Parathyroid adenoma (tissue), 2 donors: Measurements from ENCODE around the gene TPCN1.

ENCODE experiments used
- H2AFZ ChIP-seq: fragments of 300-600 bp; sonication (generic); one replicate; pipeline ENCODE4 v1.7.0; 2017; ENCODE audit warnings: antibody characterized with exemption, mild to moderate bottlenecking
- H3K27ac ChIP-seq: fragments of 300-600 bp; sonication (generic); one replicate; pipeline ENCODE4 v1.7.0; 2017
- H3K27me3 ChIP-seq: fragments of 300-600 bp; sonication (generic); one replicate; pipeline ENCODE4 v1.7.0; 2017; ENCODE audit warnings: low read length; ENCODE audit not compliant: control insufficient read depth, insufficient read depth
- H3K36me3 ChIP-seq: fragments of 300-600 bp; sonication (generic); one replicate; pipeline ENCODE4 v1.7.0; 2017; ENCODE audit warnings: low read length; ENCODE audit not compliant: control insufficient read depth, insufficient read depth
- H3K4me1 ChIP-seq: fragments of 300-600 bp; sonication (generic); one replicate; pipeline ENCODE4 v1.7.0; 2017; ENCODE audit warnings: control low read depth
- H3K4me2 ChIP-seq: fragments of 300-600 bp; sonication (generic); one replicate; pipeline ENCODE4 v1.7.0; 2017; ENCODE audit warnings: low read length
- H3K4me3 ChIP-seq: fragments of 300-600 bp; sonication (generic); one replicate; pipeline ENCODE4 v1.7.0; 2017; ENCODE audit warnings: low read depth, low read length
- H3K79me2 ChIP-seq: fragments of 300-600 bp; sonication (generic); one replicate; pipeline ENCODE4 v1.7.0; 2017; ENCODE audit warnings: control low read depth
- H3K9ac ChIP-seq: fragments of 300-600 bp; sonication (generic); one replicate; pipeline ENCODE4 v1.7.0; 2017; ENCODE audit warnings: mild to moderate bottlenecking
- H3K9me3 ChIP-seq: fragments of 300-600 bp; sonication (generic); one replicate; pipeline ENCODE4 v1.7.0; 2017; ENCODE audit warnings: low read length; ENCODE audit not compliant: control insufficient read depth
- TF ChIP-seq, protein P1 (sequence below): fragments of 300-600 bp; sonication (generic); IDR thresholded peaks from one replicate; pipeline ENCODE4 v1.7.0; 2017; ENCODE audit warnings: antibody characterized with exemption, mild to moderate bottlenecking
- donor health status: primary hyperparathyroidism.

TPCN1 gene

GRCh38 chr12:113234483-113234882, 13.2 kb downstream of the TPCN1 start:
- Histone ChIP-seq H3K27me3 (no peaks in the 10 kb centered on the region), H3K4me2 (peak overlapping the region; percentile 31), H3K4me3 (no peak overlapping the region), H2AFZ (no peak overlapping the region), H3K9ac (no peak overlapping the region), H3K4me1 (peaks cover 55% of the 10 kb centered on the region), H3K79me2 (peaks cover 7% of the 10 kb centered on the region), H3K36me3 (no peaks in the 10 kb centered on the region), H3K27ac (peak overlapping the region; percentile 82), H3K9me3 (no peaks in the 10 kb centered on the region)
- TF ChIP-seq, protein P1, sequence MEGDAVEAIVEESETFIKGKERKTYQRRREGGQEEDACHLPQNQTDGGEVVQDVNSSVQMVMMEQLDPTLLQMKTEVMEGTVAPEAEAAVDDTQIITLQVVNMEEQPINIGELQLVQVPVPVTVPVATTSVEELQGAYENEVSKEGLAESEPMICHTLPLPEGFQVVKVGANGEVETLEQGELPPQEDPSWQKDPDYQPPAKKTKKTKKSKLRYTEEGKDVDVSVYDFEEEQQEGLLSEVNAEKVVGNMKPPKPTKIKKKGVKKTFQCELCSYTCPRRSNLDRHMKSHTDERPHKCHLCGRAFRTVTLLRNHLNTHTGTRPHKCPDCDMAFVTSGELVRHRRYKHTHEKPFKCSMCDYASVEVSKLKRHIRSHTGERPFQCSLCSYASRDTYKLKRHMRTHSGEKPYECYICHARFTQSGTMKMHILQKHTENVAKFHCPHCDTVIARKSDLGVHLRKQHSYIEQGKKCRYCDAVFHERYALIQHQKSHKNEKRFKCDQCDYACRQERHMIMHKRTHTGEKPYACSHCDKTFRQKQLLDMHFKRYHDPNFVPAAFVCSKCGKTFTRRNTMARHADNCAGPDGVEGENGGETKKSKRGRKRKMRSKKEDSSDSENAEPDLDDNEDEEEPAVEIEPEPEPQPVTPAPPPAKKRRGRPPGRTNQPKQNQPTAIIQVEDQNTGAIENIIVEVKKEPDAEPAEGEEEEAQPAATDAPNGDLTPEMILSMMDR = no peak

- Histone ChIP-seq H3K4me1 (peaks cover 55% of the 10 kb centered on the region), H3K9me3 (no peaks in the 10 kb centered on the region), H3K4me2 (no peak overlapping the region), H3K27me3 (no peaks in the 10 kb centered on the region), H3K4me3 (no peak overlapping the region), H3K9ac (no peak overlapping the region), H3K79me2 (peaks cover 5% of the 10 kb centered on the region), H3K36me3 (no peaks in the 10 kb centered on the region), H2AFZ (no peak overlapping the region), H3K27ac (peak overlapping the region; percentile 53)
- TF ChIP-seq, protein P1 = no peak
These were observed 14.7 kb downstream of the TPCN1 start for GRCh38 chr12:113235976-113236375.

DNA sequence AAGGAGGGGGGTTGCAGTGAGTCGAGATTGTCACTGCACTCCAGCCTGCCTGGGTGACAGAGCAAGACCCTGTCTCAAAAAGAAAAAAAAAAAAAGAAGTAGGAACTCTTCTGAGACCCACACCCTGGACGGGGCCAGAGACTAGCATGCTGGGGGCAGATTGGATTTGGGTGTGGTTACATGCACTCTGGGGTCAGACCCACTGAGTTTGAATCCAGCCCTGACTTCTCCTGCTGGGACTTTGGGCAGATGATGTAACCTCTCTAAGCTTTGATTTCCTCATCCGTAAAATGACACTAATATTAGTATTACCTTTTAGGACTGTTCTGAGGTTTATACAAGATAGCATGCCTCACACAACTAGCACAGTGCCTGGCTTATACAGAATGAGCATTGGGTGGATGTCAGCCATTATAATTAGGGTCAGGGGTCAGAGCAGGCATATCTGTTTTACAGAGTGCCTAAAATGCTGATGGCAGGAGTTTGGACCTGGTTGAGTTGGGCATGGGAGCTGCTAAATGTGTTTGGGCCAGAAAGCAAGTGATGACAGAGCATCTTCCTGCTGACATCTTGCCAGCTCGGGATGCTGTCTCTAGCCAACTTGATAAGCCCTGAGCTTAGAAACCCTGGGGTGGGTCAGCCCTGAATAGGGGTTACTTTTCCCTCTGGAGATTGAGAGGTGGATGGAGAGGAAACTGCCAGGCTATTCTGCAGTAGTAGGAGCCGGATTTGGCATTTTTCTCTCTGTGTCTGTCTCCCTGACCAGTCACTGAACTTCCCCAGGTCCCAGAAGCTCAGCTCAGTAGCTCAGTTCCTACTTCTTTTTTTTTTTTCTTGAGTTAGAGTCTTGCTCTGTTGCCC, 15.5 kb downstream of the TPCN1 start:
- no peaks in the 10 kb centered on the region for H3K9me3 ChIP-seq
- H3K27me3 ChIP-seq = no peaks in the 10 kb centered on the region
- peaks cover 5% of the 10 kb centered on the region for H3K79me2 ChIP-seq
- peaks cover 58% of the 10 kb centered on the region for H3K4me1 ChIP-seq
- no peak overlapping the region for H3K9ac ChIP-seq
- peak overlapping the region; percentile 53 for H3K27ac ChIP-seq
- no peak overlapping the region for H2AFZ ChIP-seq
- no peak overlapping the region for H3K4me3 ChIP-seq
- TF ChIP-seq, protein P1 = no peak
- H3K36me3 ChIP-seq = no peaks in the 10 kb centered on the region
- H3K4me2 ChIP-seq = no peak overlapping the region

GRCh38 chr12:113237748-113238147, 16.5 kb downstream of the TPCN1 start:
- no peaks in the 10 kb centered on the region for H3K27me3 ChIP-seq
- H2AFZ ChIP-seq = no peak overlapping the region
- H3K79me2 ChIP-seq = no peaks in the 10 kb centered on the region
- H3K4me2 ChIP-seq = no peak overlapping the region
- H3K27ac ChIP-seq = peak overlapping the region; percentile 53
- H3K36me3 ChIP-seq = no peaks in the 10 kb centered on the region
- H3K9me3 ChIP-seq = no peaks in the 10 kb centered on the region
- no peak overlapping the region for H3K4me3 ChIP-seq
- H3K4me1 ChIP-seq = peaks cover 58% of the 10 kb centered on the region
- TF ChIP-seq, protein P1 = no peak
- H3K9ac ChIP-seq = no peak overlapping the region

GRCh38 chr12:113238309-113238708, 17.0 kb downstream of the TPCN1 start:
- Histone ChIP-seq H3K27me3 (no peaks in the 10 kb centered on the region), H3K4me3 (no peak overlapping the region), H3K36me3 (no peaks in the 10 kb centered on the region), H3K79me2 (no peaks in the 10 kb centered on the region), H3K4me2 (no peak overlapping the region), H3K27ac (no peak overlapping the region), H3K4me1 (peaks cover 57% of the 10 kb centered on the region), H3K9ac (no peak overlapping the region), H2AFZ (no peak overlapping the region), H3K9me3 (no peaks in the 10 kb centered on the region)
- TF ChIP-seq, protein P1 = no peak
